Activated CD4-positive, alpha-beta T cell treated with anti-CD3 and anti-CD28 coated beads, Interleukin-2, amount 50 U/mL, for 48 hours (primary cell): ENCODE data around the gene GATA3.

Experiments
- DNase-seq, 2 experiments: peaks; one replicate each; pipeline ENCODE4 v3.0.0-alpha.2; 2020

GATA3 gene

DNA sequence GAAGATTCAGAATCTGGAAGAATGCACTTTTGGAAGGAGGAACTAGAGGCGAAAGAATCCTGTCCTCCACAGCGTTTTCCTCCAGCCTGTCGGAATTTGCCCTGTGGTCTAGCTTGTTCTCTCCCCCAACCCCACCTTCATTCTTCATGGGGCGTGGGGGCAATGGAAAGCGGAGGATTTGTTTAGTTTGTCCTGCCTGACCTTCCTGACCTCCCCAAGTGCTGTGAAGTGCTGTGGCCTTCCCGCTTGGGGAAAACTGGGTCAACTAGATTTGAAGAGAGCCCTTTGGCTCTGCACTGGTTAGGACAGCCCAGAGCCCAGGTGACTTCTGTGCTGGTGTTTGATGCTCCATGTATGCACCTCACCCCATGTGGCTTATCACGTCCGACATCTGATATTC is 49.1 kb downstream of the GATA3 start:
- no peak for DNase-seq

DNA sequence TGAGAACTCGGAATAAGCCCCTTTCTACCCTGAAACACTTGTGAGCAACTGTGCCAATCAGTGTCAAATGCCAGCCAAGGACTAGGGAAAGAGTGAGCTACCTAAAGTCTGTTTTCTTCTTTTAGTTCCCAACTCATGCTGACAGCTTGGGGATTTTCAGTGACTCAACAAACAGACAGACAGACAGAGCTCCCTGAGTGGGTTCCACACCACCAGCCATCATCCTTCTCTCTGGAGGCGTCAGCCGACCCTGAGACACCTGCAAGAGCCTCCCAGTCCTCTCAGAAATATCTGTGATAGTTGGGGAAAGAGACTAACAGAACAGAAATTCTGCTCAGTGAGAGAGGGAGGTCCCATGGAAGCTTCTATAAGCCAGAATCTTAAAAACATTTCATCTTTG is 49.5 kb downstream of the GATA3 start:
- no peak for DNase-seq

DNA sequence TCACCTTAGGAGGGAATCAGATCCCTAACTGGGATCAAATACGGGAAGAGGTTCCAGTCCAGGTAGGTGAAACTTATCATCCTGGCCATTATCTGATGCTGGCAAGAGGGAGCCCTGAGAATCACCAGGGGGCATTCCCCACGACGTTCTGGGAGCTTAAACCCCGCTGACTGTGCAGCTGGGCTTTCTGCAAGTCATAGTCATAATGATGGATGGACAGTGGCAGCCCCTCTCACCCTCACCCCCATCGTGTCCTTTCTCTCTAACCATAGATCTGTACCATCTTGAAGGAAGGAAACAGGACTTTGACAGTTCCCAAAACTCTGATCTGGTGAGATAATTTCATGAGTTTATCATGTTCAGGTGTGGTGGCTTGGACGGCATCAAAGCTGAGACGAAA is 50.2 kb downstream of the GATA3 start:
- DNase-seq = no peak

DNA sequence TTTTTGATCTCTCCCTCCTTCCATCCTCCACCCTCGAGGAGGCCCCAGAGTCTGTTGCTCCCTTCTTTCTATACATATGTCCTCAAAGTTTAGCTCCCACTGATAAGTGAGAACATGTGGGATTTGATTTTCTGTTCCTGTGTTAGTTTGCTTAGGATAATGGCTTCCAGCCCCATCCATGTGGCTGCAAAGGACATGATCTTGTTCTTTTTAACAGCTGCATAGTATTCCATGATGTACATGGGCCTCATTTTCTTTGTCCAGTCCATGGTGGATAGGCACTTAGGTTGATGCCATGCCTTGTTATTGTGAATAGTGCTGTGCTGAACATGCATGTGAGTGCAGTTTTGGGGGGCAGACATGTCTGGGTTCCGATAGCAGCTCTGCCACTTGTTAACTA is 51.4 kb downstream of the GATA3 start:
- no peak for DNase-seq

DNA sequence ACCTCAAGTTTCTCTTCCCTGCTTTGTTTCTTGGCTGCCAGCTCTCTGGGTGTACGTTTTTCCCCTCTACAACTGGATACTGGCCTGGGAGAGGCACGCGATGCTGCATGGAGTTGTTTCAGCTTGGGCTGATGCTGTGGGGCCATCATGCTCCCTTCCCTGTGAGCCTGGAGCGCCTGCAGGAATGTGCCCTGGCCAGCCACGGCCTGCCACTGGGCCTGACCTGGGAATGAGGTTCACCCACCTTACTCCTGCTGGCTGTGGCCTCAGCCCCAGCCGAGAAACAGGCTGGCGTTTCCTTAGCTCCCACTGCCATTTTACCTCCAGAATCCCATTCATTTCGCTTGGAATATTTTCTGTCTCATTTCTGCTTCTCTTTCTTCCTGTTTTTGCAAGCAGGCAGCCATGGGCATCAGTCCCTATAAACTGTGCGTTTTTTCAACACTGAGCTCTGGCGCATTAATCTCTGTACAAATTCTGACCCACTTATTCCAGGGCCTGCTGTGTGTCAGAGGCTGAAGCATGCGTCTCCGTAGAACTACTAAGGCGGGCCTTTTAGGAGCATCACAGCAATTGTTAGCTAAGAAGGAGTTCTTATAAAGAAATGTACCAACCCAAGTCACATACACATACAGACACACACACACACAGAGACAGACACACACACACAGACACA is 57.9 kb downstream of the GATA3 start:
- DNase-seq = no peak

DNA sequence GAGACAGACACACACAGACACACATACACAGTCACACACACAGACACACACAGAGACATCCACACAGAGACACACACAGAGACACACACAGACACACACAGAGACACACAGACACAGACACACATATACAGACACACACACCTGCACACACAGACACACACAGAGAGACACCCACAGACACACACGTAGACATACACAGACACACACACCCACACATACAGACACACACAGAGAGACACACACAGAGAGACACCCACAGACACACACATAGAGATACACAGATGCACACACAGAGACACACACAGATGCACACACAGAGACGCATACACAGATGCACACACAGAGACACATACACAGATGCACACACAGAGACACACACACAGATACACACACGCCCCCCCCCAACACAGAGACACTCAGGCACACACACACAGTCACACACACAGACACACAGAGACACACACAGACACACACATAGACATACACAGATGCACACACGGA is 58.5 kb downstream of the GATA3 start:
- DNase-seq = no peak

DNA sequence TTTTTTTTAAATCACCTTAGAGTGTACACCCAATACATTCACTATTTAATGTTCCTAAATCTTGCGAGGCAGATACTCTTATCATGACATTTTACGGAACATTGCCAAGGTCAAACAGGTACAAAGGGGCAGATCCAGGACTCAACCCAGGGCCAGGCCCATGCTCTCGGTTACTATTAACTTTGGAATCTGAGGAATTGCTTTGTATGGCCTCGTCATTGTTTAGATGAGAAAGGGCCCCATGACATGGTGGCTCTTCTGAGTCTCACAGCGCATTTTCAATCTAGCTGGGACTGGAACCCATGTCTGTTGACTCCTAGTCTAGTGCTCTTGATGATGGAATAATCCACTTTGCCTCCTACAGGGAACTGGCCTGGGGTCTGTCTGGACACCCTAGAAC is 59.1 kb downstream of the GATA3 start:
- no peak for DNase-seq

DNA sequence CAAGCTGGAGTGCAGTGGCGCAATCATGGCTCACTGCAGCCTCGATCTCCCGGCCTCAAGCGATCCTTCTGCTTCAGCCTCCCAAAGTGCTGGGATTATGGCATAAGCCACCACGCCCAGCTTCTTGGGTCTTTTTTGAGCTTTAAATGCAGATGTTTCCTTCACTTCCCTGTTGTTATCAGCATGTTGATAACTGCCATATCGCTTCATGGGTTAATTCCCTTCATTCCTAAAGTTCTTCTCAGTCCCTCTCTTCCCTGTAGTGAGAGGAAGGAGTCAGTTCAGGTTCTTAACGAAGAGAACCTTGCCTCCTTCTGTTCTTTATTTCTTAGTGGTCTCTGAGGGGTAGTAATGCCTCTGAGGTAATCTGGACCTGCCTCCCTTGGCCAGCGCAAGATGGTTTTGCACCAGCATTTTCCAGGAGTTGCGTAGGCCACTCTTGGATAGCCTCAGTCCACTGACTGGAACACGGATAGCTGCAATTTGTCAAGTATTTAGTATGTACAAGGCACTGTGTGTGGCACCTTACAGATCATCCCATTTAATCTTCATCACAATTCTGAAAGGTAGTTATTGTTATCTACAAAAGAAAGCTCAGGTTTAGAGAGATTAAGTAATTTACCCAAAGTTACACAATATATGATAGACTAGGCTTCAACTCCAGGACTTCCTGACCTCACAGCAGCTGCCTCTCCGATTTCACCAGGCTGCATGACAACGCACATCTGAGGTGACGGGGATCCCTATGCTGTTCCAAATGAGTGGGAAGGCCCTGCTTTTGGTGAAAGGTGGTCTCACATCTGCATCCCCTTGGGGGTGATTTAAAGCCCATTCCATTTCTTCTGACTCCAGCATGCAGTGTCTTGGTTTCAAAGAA is 60.5 kb downstream of the GATA3 start:
- no peak for DNase-seq

DNA sequence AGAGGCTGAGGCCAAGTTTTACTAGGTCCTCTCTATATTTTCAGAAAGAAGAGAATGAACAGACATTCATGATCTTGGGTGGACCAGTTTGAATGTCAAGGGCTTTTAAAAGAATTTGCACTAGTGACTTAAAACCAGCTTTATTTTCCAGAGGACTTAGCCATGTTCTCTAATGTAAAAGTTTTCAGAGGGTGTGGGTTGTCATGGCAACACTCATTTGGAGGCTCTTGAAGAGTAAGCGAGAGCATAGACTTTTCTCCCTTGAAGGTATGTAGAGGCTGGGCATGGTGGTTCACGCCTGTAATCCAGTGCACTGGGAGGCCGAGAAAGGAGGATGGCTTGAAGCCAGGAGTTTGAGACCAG is 61.1 kb downstream of the GATA3 start:
- DNase-seq = no peak

DNA sequence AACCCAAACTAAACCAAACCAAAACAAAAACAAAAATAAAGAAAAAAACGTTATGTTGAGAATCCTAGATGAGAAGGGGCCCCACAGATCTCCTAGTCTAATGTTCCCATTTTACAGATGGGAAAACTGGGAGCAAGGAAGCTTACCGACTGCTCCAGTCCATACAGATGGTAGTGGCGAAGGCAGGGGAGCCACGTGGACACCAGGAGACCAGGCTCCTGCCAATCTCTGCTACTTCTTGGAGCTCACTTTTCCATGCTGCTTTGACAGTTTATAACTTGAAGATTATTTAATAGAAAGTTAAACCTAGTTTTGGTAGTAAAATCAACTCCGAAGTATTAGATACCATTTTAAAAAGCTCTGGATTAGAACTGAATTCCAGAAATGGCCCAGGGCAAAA is 62.0 kb downstream of the GATA3 start:
- no peak for DNase-seq

DNA sequence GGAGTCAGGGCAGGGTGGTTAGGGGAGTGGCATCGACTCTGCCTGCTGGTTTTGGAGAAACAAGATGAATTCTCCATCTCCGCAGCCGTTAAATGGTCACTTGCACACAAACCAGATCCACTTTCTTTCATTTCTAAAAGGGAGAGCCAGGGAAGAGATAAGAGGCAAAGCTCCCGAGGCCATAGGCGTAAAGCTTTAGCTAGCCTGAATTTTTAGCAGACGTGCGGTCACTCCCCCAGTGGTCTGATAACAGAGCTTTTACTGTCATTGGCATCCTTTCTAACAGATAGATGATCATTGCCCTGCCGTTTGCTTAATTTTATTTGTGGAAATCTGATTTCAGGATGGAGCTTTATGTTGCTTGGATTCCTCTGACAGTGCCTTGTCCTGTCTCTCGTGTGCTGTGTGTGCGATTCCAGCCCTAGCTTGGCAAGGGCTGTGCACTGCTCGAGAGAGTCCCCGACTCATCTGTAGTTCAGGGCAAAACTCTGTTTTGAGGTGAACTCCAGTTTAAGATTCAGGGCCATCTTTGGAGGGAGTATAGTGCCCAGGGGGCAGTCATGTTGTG is 62.5 kb downstream of the GATA3 start:
- DNase-seq = no peak

DNA sequence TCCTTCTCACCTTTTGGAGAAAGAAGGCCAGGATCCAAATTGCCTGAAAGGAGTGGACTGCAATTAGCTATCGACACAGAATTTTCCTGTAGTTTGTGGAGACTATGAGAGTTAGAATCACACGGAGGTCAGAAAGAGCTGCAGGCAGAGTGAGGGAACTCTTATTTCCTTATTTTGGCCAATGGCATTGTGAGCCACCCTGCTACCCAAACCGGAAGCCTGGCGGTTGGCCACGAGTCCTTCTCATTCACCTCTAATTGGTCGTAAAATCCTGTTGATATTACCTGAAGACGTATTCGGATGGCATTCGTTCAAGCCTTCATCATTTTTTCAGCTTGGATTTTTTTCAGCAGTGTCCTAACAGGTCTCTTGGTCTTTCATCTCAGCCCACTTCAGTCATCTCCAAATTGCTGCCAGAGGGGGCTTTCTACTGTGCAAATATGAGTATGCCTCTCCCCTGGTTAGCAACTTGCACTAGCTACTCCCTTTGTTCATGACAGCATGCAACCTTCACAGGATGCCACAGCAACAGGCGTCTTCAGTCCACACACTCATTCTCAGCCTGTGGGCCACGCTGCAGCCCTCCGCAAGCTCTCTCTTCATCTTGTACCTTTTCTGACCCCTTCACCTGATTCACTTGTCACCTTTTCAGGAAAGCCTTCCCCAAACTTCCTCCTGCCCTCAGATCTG is 66.9 kb downstream of the GATA3 start:
- DNase-seq = no peak

DNA sequence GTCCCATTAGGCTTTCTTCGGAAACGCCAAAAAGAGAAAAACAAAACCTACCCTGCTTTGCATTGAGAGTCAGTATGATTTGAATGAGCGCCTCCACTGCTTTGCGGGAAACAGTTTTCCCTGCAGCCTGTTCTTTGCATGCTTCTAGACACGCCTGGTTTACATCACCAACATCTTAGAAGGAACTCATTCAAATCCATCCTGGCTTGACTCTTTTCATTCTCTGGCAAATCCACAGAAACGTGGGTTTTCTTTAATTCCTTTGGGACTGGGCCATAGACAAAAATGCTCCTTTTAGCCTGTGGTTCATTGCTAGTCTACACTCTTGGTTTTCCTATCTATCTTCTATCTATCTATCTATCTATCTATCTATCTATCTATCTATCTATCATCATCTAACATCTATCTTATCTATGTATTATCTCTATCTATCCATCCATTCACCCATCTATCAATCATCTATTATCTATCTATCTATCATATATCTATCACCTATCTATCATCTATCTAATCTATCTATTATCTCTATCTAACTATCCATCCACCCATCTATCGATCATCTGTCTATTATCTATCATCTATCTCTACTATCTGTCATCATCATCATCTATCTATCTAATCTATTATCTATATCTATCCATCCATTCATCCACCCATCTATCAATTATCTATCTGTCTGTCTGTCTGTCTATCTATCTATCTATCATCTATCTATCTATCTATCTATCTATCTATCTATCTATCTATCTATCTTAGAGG is 68.3 kb downstream of the GATA3 start:
- no peak for DNase-seq

DNA sequence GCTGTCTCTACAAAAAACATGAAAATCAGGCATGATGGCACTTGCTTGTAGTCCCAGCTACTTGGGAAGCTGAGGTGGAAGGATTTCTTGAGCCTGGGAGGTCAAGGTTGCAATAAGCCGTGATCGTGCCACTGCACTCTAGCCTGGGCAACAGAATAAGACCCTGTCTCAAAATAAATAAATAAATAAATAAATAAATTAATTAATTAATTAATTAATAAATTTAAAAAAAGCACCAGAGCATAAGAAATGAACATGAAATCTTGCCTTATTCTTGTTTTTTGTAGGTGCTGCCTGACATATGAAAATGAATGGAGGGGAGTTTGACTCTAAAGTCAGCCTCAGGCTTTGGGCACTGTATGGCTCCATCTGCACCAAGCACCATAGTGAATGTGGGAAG is 69.9 kb downstream of the GATA3 start:
- DNase-seq = no peak
